ENCODE data around the gene SLC38A1. TPM values are rescaled to one million over a fixed set of nuclear protein-coding genes. Genes with fewer than 3 reads are reported as not detected.

The SLC38A1 gene
- total and polyA plus RNA-seq, 2 donors from 2014 or later: 13.3 to 124 TPM

DNA sequence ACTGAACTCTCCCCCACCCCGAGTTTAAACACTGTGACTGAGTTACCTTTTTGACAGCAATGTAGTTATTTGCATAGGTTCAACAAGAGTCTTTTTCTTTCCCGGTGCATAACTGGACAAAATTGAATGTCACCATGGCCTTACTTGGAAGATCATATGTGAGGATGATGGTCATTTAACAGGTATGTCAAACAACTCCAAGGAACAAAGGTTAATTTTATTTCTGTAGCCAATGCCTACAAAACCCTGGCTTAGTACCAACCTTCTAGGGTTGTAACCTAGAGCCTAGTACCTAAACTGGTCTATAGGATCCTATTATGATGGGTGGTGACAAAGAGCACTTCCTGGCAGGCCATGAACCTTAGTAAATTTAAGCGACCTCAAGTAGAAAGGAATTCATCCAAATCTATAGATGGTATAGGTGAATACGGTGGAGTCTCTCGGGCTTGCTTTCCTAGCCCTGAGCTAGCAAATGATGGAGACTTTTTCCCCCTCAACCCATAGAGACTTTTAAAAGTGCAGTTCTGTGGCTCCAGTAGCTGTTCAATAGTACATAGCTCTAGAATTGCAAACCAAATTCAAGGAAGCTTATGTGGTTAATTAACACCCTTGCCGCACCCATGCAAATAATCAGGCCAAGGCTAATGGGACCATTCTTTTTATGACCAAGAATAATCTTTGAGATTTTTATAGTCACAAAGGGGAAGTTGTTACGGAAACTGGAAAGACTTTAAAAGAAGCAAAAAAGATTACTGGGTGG lies 89.0 kb downstream of the SLC38A1 start:
- Histone ChIP-seq H3K9me3 (ENCODE audit: control insufficient read depth in 2 of 3, insufficient read depth in 1 of 3, low read length in 3 of 3) (no peaks in the 10 kb centered on the region), H3K4me1 (ENCODE audit: control insufficient read depth in 2 of 3, insufficient read depth in 2 of 3, low read depth in 1 of 3, low read length in 3 of 3) (peaks cover 0 to 2% (median 0%) of the 10 kb centered on the region in 3 donors), H3K9ac (ENCODE audit: low read length in 3 of 3) (no peak overlapping the region), H3K4me3 (ENCODE audit: low read length in 3 of 3) (no peak overlapping the region), H3K27ac (ENCODE audit: low read depth in 2 of 2, low read length in 2 of 2) (no peak overlapping the region), H3K36me3 (ENCODE audit: control insufficient read depth in 2 of 3, insufficient read depth in 3 of 3, low read length in 3 of 3) (no peaks in the 10 kb centered on the region), H3K27me3 (ENCODE audit: control insufficient read depth, insufficient read depth, low read length) (no peaks in the 10 kb centered on the region)
- intact Hi-C loops (cut with DNase I): no loop called here
- DNase-seq (no peak), FAIRE-seq (no peak)
- TF ChIP-seq, protein P1, sequence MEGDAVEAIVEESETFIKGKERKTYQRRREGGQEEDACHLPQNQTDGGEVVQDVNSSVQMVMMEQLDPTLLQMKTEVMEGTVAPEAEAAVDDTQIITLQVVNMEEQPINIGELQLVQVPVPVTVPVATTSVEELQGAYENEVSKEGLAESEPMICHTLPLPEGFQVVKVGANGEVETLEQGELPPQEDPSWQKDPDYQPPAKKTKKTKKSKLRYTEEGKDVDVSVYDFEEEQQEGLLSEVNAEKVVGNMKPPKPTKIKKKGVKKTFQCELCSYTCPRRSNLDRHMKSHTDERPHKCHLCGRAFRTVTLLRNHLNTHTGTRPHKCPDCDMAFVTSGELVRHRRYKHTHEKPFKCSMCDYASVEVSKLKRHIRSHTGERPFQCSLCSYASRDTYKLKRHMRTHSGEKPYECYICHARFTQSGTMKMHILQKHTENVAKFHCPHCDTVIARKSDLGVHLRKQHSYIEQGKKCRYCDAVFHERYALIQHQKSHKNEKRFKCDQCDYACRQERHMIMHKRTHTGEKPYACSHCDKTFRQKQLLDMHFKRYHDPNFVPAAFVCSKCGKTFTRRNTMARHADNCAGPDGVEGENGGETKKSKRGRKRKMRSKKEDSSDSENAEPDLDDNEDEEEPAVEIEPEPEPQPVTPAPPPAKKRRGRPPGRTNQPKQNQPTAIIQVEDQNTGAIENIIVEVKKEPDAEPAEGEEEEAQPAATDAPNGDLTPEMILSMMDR (IDR thresholded peaks at IDR 0.05; ENCODE audit: borderline replicate concordance, extremely low read depth, insufficient read depth): no peak

DNA sequence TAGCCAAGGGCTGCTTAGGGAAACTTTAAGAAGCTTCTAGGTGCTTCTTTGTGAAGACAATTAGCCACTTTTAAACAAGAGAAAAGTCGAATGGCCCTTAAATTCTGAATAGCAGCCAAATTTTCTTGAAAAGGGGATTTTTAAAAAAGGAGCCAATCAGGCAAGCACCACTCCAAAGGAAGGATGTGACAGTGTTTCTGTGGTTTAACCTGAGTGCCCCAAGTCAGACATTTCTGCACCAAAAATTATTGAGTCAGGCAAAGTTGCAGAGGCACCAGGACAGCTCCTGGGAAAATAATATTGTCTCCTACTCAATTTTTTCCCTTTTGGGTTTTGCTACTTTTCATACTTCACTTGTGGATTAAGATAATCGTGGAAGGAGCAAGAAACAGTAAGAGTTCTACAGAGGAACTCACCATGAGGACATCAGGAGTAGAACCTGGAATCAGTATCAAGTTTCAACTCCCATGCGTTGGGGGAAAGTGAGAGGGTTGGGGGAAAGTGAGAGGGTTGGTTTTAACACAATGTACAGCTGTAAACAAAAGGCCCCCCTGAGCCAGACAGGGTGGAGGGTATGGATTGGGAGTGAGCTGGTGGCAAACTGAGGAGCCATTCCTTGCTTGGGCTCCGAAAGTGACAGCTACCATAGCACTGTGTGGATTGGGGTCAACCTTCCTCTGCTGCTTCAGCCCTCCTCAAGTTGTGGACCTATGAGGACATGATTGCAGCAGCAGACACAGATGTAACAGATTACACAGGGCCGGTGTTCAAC lies 90.8 kb downstream of the SLC38A1 start:
- intact Hi-C loops (cut with DNase I): no loop called here

DNA sequence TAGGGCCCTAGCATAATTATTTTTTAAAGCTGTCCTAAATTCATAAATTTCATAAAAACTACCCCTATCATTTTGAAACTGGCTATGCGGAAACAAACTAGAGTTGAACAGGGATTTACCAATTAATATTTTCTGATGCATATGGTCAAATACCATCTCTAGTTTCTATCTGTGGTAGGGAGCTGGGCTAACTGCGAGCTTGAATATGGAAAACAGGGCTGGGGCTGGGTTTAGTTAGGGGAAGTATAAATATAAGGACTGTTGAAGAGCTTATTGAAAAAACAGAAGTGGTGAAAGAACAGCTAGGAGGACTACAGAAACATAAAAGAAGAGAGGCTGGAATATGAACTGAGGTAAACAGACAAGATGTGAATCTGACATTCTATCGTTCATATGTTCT lies 91.8 kb downstream of the SLC38A1 start:
- Histone ChIP-seq H3K9ac (ENCODE audit: low read length in 3 of 3) (no peak overlapping the region), H3K9me3 (ENCODE audit: control insufficient read depth in 2 of 3, insufficient read depth in 1 of 3, low read length in 3 of 3) (no peaks in the 10 kb centered on the region), H3K4me3 (ENCODE audit: low read length in 3 of 3) (no peak overlapping the region), H3K36me3 (ENCODE audit: control insufficient read depth in 2 of 3, insufficient read depth in 3 of 3, low read length in 3 of 3) (no peaks in the 10 kb centered on the region), H3K27me3 (ENCODE audit: control insufficient read depth, insufficient read depth, low read length) (no peaks in the 10 kb centered on the region), H3K27ac (ENCODE audit: low read depth in 2 of 2, low read length in 2 of 2) (no peak overlapping the region), H3K4me1 (ENCODE audit: control insufficient read depth in 2 of 3, insufficient read depth in 2 of 3, low read depth in 1 of 3, low read length in 3 of 3) (peaks cover 0 to 2% (median 0%) of the 10 kb centered on the region in 3 donors)
- no peak for DNase-seq
- no peak for FAIRE-seq
- intact Hi-C loops (cut with DNase I): no loop called here
- TF ChIP-seq, protein P1 (IDR thresholded peaks at IDR 0.05; ENCODE audit: borderline replicate concordance, extremely low read depth, insufficient read depth): no peak

More for the DNA sequence above, 90.8 kb downstream of the SLC38A1 start:
- FAIRE-seq (no peak), DNase-seq (no peak)
- no peaks in the 10 kb centered on the region for H3K27me3 ChIP-seq (ENCODE audit: control insufficient read depth, insufficient read depth, low read length)
- no peak overlapping the region for H3K27ac ChIP-seq (ENCODE audit: low read depth in 2 of 2, low read length in 2 of 2)
- H3K9me3 ChIP-seq (ENCODE audit: control insufficient read depth in 2 of 3, insufficient read depth in 1 of 3, low read length in 3 of 3): no peaks in the 10 kb centered on the region
- H3K4me1 ChIP-seq (ENCODE audit: control insufficient read depth in 2 of 3, insufficient read depth in 2 of 3, low read depth in 1 of 3, low read length in 3 of 3): peaks cover 0 to 2% (median 0%) of the 10 kb centered on the region in 3 donors
- TF ChIP-seq, protein P1 (IDR thresholded peaks at IDR 0.05; ENCODE audit: borderline replicate concordance, extremely low read depth, insufficient read depth): no peak
- H3K36me3 ChIP-seq (ENCODE audit: control insufficient read depth in 2 of 3, insufficient read depth in 3 of 3, low read length in 3 of 3): no peaks in the 10 kb centered on the region
- H3K4me3 ChIP-seq (ENCODE audit: low read length in 3 of 3): no peak overlapping the region
- H3K9ac ChIP-seq (ENCODE audit: low read length in 3 of 3): no peak overlapping the region
